OCI-LY3 (cell line): ENCODE results near the gene OR10R2.
A peak's percentile ranks its signal among the peaks of the same experiment; 100 is the strongest.

Experiments
- H2AFZ ChIP-seq: fragments of 200-600, 300-600 bp; shearing (Covaris generic); 2 replicates; pipeline ENCODE4 v1.6.0; 2014; ENCODE audit warnings: antibody characterized with exemption, low read depth, low read length
- H3K27ac ChIP-seq: fragments of 200-600, 300-600 bp; sonication (generic); 2 replicates; pipeline ENCODE4 v1.5.1; 2014; ENCODE audit warnings: mild to moderate bottlenecking, low read length, moderate library complexity, mixed read lengths
- H3K27me3 ChIP-seq: fragments of 200-600, 300-600 bp; sonication (generic); 2 replicates; pipeline ENCODE4 v1.6.1; 2014; ENCODE audit warnings: low read depth, low read length, mixed read lengths
- H3K36me3 ChIP-seq: fragments of 200-600, 300-600 bp; sonication (generic); replicated peaks from 2 replicates; pipeline ENCODE3; 2014; ENCODE audit warnings: low read depth, low read length, mixed read lengths
- H3K4me1 ChIP-seq: fragments of 300-600, 200-600 bp; sonication (generic); 2 replicates; pipeline ENCODE4 v1.6.1; 2014; ENCODE audit warnings: low read length, mixed read lengths
- H3K4me2 ChIP-seq: fragments of 200-600, 300-600 bp; sonication (generic); 2 replicates; pipeline ENCODE4 v1.6.1; 2014; ENCODE audit warnings: low read length, mixed read lengths
- H3K4me3 ChIP-seq: fragments of 300-600, 200-600 bp; sonication (generic); 2 replicates; pipeline ENCODE4 v1.5.1; 2014; ENCODE audit warnings: antibody characterized with exemption, mild to moderate bottlenecking, low read length, moderate library complexity
- H3K79me2 ChIP-seq: fragments of 300-600, 200-600 bp; shearing (Covaris generic); 2 replicates; pipeline ENCODE4 v1.6.1; 2014; ENCODE audit warnings: mild to moderate bottlenecking, low read length, mixed read lengths
- H3K9ac ChIP-seq: fragments of 300-600, 200-600 bp; shearing (Covaris generic); 2 replicates; pipeline ENCODE4 v1.6.0; 2014; ENCODE audit warnings: mild to moderate bottlenecking, low read length, moderate library complexity
- H3K9me3 ChIP-seq: fragments of 200-600, 300-600 bp; shearing (Covaris generic); 2 replicates; pipeline ENCODE4 v1.6.1; 2014; ENCODE audit warnings: low read length, mixed read lengths; ENCODE audit not compliant: insufficient read depth
- H4K20me1 ChIP-seq: fragments of 200-600, 300-600 bp; sonication (generic); 2 replicates; pipeline ENCODE4 v1.6.1; 2016; ENCODE audit warnings: low read length, mixed read lengths; ENCODE audit not compliant: insufficient read depth
- CTCF ChIP-seq: fragments of 200-600, 300-600 bp; sonication (generic); IDR thresholded peaks from 2 replicates; pipeline ENCODE4 v1.5.1; 2014; ENCODE audit warnings: antibody characterized with exemption, low read length, low read depth
- EZH2phosphoT487 ChIP-seq: fragments of 200-600 bp; shearing (Covaris generic); IDR thresholded peaks from 2 replicates; pipeline ENCODE4 v1.6.1; 2018; ENCODE audit warnings: antibody characterized with exemption, mixed run types, low read depth

OR10R2 gene

GRCh38 chr1:158493054-158493453 lies 21.0 kb downstream of the OR10R2 start:
- H3K4me2 ChIP-seq, result no peak overlapping the region
- no peaks in the 10 kb centered on the region for H3K36me3 ChIP-seq
- H4K20me1 ChIP-seq, result no peaks in the 10 kb centered on the region
- no peak overlapping the region for H3K4me3 ChIP-seq
- no peaks in the 10 kb centered on the region for H3K27me3 ChIP-seq
- H3K4me1 ChIP-seq, result no peaks in the 10 kb centered on the region
- TF ChIP-seq CTCF (no peak), EZH2phosphoT487 (no peak)
- no peak overlapping the region for H3K27ac ChIP-seq
- no peaks in the 10 kb centered on the region for H3K79me2 ChIP-seq
- no peak overlapping the region for H2AFZ ChIP-seq
- H3K9ac ChIP-seq, result no peak overlapping the region
- no peaks in the 10 kb centered on the region for H3K9me3 ChIP-seq

- H3K36me3 ChIP-seq, result no peaks in the 10 kb centered on the region
- no peaks in the 10 kb centered on the region for H3K9me3 ChIP-seq
- TF ChIP-seq CTCF (no peak), EZH2phosphoT487 (no peak)
- H3K9ac ChIP-seq, result no peak overlapping the region
- H3K27me3 ChIP-seq, result peaks cover 7% of the 10 kb centered on the region
- no peak overlapping the region for H2AFZ ChIP-seq
- no peak overlapping the region for H3K4me2 ChIP-seq
- H4K20me1 ChIP-seq, result no peaks in the 10 kb centered on the region
- no peaks in the 10 kb centered on the region for H3K79me2 ChIP-seq
- no peaks in the 10 kb centered on the region for H3K4me1 ChIP-seq
- no peak overlapping the region for H3K4me3 ChIP-seq
- no peak overlapping the region for H3K27ac ChIP-seq
These were observed 22.8 kb downstream of the OR10R2 start for GRCh38 chr1:158494796-158495195.

GRCh38 chr1:158496374-158496773 lies 24.4 kb downstream of the OR10R2 start:
- Histone ChIP-seq H3K4me1 (no peaks in the 10 kb centered on the region), H3K36me3 (no peaks in the 10 kb centered on the region), H3K4me2 (no peak overlapping the region), H2AFZ (no peak overlapping the region), H3K4me3 (no peak overlapping the region), H3K27ac (no peak overlapping the region), H4K20me1 (no peaks in the 10 kb centered on the region), H3K9me3 (no peaks in the 10 kb centered on the region), H3K79me2 (no peaks in the 10 kb centered on the region), H3K27me3 (peaks cover 7% of the 10 kb centered on the region), H3K9ac (no peak overlapping the region)
- no peak for TF ChIP-seq EZH2phosphoT487
- TF ChIP-seq CTCF, result peak; percentile 86

- Histone ChIP-seq H3K9me3 (no peaks in the 10 kb centered on the region), H3K79me2 (no peaks in the 10 kb centered on the region), H3K9ac (no peak overlapping the region), H2AFZ (no peak overlapping the region), H3K36me3 (no peaks in the 10 kb centered on the region), H3K4me2 (no peak overlapping the region), H3K4me3 (no peak overlapping the region), H3K27me3 (peaks cover 11% of the 10 kb centered on the region), H3K27ac (no peak overlapping the region), H4K20me1 (no peaks in the 10 kb centered on the region), H3K4me1 (no peaks in the 10 kb centered on the region)
- TF ChIP-seq CTCF, result peak; percentile 97
- TF ChIP-seq EZH2phosphoT487, result no peak
These were observed 34.5 kb downstream of the OR10R2 start for GRCh38 chr1:158506369-158506987.
